Measurements from ENCODE around the gene DENND4B.
"Not testable (repeated sequence)": the region's sequence is repeated elsewhere in the genome, so short reads cannot be mapped to it uniquely, and the experiment has no call there.

The DENND4B gene

DNA sequence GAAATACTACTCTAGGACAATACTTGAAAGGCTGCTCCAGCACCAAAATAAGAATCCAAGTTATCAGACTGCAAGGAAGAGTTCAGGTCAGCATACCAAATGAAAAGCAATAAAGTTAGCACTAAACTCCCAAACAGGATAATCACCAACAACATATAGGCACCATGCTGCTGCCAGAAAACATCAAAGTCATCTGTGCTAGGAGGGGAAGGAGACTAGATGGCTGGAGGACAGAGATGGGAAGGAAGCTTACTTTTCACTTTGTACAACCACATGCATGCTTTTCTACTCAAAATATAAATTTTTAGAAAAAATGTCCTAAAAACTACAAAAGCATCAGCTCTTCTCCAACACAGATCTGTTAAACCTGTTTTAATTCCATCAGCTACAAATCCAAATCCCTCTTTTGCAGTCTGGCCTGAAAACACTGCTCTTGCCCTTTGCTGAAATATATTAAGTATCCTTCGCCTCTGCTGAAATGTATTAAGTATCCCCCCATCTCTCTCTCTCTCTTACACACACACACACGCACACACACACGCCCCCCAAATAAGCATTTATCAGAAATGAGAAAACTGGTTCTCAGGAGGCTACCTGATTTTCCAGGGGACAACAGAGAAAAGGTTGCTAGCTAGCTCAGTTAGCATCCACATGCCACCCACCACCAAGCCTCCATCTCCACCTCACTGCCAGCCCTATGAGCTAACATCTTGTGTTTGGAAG is 25.3 kb downstream of the DENND4B start:
- Histone ChIP-seq H3K4me1 (ENCODE audit: control insufficient read depth in 1 of 2, insufficient read depth in 2 of 2, low read length in 2 of 2) (peaks cover 18 to 24% of the 10 kb centered on the region in 2 donors), H3K4me3 (ENCODE audit: low read depth in 1 of 2, low read length in 2 of 2) (peak overlapping the region; percentile 76 to 91), H3K9me3 (ENCODE audit: control insufficient read depth in 1 of 2, low read length in 2 of 2) (no peaks in the 10 kb centered on the region), H3K27me3 (ENCODE audit: low read depth, low read length) (no peaks in the 10 kb centered on the region), H3K27ac (ENCODE audit: low read length) (peak overlapping the region; percentile 54), H3K36me3 (ENCODE audit: control insufficient read depth in 1 of 2, insufficient read depth in 2 of 2, low read length in 2 of 2) (no peaks in the 10 kb centered on the region)

DNA sequence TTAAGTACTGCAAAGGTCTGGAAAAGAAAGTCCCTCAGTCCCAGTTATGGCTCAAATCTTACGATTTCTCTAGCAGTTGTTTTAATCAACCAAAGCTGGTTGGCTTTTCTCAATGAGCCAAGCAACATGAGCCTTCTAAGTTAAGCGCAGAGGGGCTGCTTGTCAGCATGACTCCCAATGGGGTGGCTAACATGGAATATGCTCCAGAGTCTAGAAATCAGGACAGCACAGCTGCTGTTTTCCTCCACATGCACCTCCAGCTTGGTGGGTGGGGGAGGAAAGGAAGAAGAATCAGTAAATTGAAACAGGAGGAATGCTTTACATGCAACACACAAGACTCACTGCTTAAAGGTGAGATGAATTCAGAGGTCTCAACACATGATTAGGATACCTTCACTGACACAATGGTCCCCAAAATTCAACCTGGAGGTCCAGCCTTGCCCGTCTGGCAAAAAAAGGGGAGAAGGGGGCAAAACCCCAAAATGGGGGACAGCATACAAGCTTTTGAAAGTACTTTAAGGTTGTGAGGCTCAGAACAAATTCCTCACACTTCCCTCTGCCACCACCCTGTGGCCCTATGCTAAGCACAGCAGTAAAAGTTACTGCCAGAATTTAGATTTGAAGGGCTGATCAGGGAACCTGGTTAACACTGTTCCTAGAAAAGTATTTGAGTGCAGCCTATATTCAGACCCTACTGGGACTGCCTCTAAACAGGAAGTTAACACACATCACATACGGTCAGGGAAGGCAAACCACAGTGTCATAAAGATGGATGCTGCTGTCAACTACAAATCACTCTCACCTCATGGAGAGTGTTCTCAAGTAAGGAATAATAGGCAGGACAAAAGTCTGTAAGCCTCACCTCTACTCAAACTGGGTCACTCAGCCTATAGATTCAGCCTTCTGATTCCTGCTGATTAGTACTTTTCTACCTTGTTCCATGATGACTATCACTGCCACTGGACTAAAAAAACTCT is 26.4 kb downstream of the DENND4B start:
- H3K4me1 ChIP-seq (ENCODE audit: control insufficient read depth in 1 of 2, insufficient read depth in 2 of 2, low read length in 2 of 2), result peaks cover 18 to 27% of the 10 kb centered on the region in 2 donors
- peak overlapping the region in 1 of 2 donors; percentile 91 for H3K4me3 ChIP-seq (ENCODE audit: low read depth in 1 of 2, low read length in 2 of 2)
- H3K36me3 ChIP-seq (ENCODE audit: control insufficient read depth in 1 of 2, insufficient read depth in 2 of 2, low read length in 2 of 2), result no peaks in the 10 kb centered on the region
- H3K27ac ChIP-seq (ENCODE audit: low read length), result no peak overlapping the region
- H3K27me3 ChIP-seq (ENCODE audit: low read depth, low read length), result no peaks in the 10 kb centered on the region
- no peaks in the 10 kb centered on the region for H3K9me3 ChIP-seq (ENCODE audit: control insufficient read depth in 1 of 2, low read length in 2 of 2)

DNA sequence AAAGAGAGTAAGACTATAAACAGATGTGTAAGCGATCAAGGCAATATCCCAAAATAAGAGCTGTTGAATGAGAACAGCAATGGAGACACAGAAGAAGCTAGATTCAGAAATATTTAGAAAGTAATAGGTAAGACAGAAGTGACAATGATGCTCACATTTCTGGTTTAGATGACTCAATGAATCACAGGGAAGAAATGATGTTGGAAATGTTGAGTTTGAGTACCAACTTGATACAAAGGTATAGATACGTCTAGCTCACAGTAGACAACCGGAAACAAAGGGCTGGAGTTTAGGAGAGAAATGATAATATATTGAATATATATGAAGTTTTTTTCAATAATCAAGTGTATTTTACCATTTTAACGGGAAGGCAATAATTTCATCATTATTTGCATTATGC is 30.2 kb downstream of the DENND4B start:
- peaks cover 0 to 4% of the 10 kb centered on the region in 2 donors for H3K36me3 ChIP-seq (ENCODE audit: control insufficient read depth in 1 of 2, insufficient read depth in 2 of 2, low read length in 2 of 2)
- peaks cover 6 to 22% of the 10 kb centered on the region in 2 donors for H3K4me1 ChIP-seq (ENCODE audit: control insufficient read depth in 1 of 2, insufficient read depth in 2 of 2, low read length in 2 of 2)
- H3K27me3 ChIP-seq (ENCODE audit: low read depth, low read length), result no peaks in the 10 kb centered on the region
- H3K9me3 ChIP-seq (ENCODE audit: control insufficient read depth in 1 of 2, low read length in 2 of 2), result no peaks in the 10 kb centered on the region
- no peak overlapping the region for H3K27ac ChIP-seq (ENCODE audit: low read length)
- no peak overlapping the region for H3K4me3 ChIP-seq (ENCODE audit: low read depth in 1 of 2, low read length in 2 of 2)

- H3K27ac ChIP-seq (ENCODE audit: low read length), result no peak overlapping the region
- H3K4me1 ChIP-seq (ENCODE audit: control insufficient read depth in 1 of 2, insufficient read depth in 2 of 2, low read length in 2 of 2), result peaks cover 0 to 5% of the 10 kb centered on the region in 2 donors
- H3K36me3 ChIP-seq (ENCODE audit: control insufficient read depth in 1 of 2, insufficient read depth in 2 of 2, low read length in 2 of 2), result peaks cover 0 to 4% of the 10 kb centered on the region in 2 donors
- no peaks in the 10 kb centered on the region for H3K9me3 ChIP-seq (ENCODE audit: control insufficient read depth in 1 of 2, low read length in 2 of 2)
- H3K4me3 ChIP-seq (ENCODE audit: low read depth in 1 of 2, low read length in 2 of 2), result no peak overlapping the region
- no peaks in the 10 kb centered on the region for H3K27me3 ChIP-seq (ENCODE audit: low read depth, low read length)
Measured at GRCh38 chr1:153912349-153912748, 34.2 kb downstream of the DENND4B start.

DNA sequence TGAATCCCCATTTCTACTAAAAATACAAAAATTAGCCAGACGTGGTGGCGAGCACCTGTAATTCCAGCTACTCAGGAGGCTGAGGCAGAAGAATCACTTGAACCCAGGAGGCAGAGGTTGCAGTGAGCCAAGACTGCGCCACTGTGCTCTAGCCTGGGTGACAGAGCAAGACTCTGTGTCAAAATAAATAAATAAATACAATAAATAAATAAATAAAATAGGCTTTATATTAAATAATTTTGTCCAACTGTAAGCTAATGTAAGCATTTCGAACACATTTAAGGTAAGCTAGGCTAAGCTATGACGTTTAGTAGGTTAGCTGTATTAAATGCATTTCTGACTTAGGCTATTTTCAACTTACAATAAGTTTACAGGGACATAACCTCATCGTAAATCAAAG is 36.0 kb downstream of the DENND4B start:
- H3K36me3 ChIP-seq (ENCODE audit: control insufficient read depth in 1 of 2, insufficient read depth in 2 of 2, low read length in 2 of 2); H3K27ac ChIP-seq (ENCODE audit: low read length); H3K4me3 ChIP-seq (ENCODE audit: low read depth in 1 of 2, low read length in 2 of 2); H3K4me1 ChIP-seq (ENCODE audit: control insufficient read depth in 1 of 2, insufficient read depth in 2 of 2, low read length in 2 of 2); H3K27me3 ChIP-seq (ENCODE audit: low read depth, low read length); H3K9me3 ChIP-seq (ENCODE audit: control insufficient read depth in 1 of 2, low read length in 2 of 2): not testable (repeated sequence)

GRCh38 chr1:153908071-153908470 is 38.4 kb downstream of the DENND4B start:
- H3K27me3 ChIP-seq (ENCODE audit: low read depth, low read length), result no peaks in the 10 kb centered on the region
- H3K4me1 ChIP-seq (ENCODE audit: control insufficient read depth in 1 of 2, insufficient read depth in 2 of 2, low read length in 2 of 2), result no peaks in the 10 kb centered on the region
- no peak overlapping the region for H3K4me3 ChIP-seq (ENCODE audit: low read depth in 1 of 2, low read length in 2 of 2)
- H3K9me3 ChIP-seq (ENCODE audit: control insufficient read depth in 1 of 2, low read length in 2 of 2), result no peaks in the 10 kb centered on the region
- peaks cover 0 to under 1% of the 10 kb centered on the region in 2 donors for H3K36me3 ChIP-seq (ENCODE audit: control insufficient read depth in 1 of 2, insufficient read depth in 2 of 2, low read length in 2 of 2)
- no peak overlapping the region for H3K27ac ChIP-seq (ENCODE audit: low read length)

- Histone ChIP-seq H3K4me1 (ENCODE audit: control insufficient read depth in 1 of 2, insufficient read depth in 2 of 2, low read length in 2 of 2) (no peaks in the 10 kb centered on the region), H3K36me3 (ENCODE audit: control insufficient read depth in 1 of 2, insufficient read depth in 2 of 2, low read length in 2 of 2) (no peaks in the 10 kb centered on the region), H3K27me3 (ENCODE audit: low read depth, low read length) (no peaks in the 10 kb centered on the region), H3K4me3 (ENCODE audit: low read depth in 1 of 2, low read length in 2 of 2) (no peak overlapping the region), H3K27ac (ENCODE audit: low read length) (no peak overlapping the region), H3K9me3 (ENCODE audit: control insufficient read depth in 1 of 2, low read length in 2 of 2) (no peaks in the 10 kb centered on the region)
Measured at GRCh38 chr1:153907134-153907533, 39.4 kb downstream of the DENND4B start.

GRCh38 chr1:153906396-153906795 is 40.1 kb downstream of the DENND4B start:
- H3K27me3 ChIP-seq (ENCODE audit: low read depth, low read length), result no peaks in the 10 kb centered on the region
- H3K4me3 ChIP-seq (ENCODE audit: low read depth in 1 of 2, low read length in 2 of 2), result no peak overlapping the region
- no peak overlapping the region for H3K27ac ChIP-seq (ENCODE audit: low read length)
- H3K36me3 ChIP-seq (ENCODE audit: control insufficient read depth in 1 of 2, insufficient read depth in 2 of 2, low read length in 2 of 2), result no peaks in the 10 kb centered on the region
- H3K9me3 ChIP-seq (ENCODE audit: control insufficient read depth in 1 of 2, low read length in 2 of 2), result no peaks in the 10 kb centered on the region
- H3K4me1 ChIP-seq (ENCODE audit: control insufficient read depth in 1 of 2, insufficient read depth in 2 of 2, low read length in 2 of 2), result no peaks in the 10 kb centered on the region

GRCh38 chr1:153905908-153906307 is 40.6 kb downstream of the DENND4B start:
- H3K27me3 ChIP-seq (ENCODE audit: low read depth, low read length); H3K36me3 ChIP-seq (ENCODE audit: control insufficient read depth in 1 of 2, insufficient read depth in 2 of 2, low read length in 2 of 2); H3K9me3 ChIP-seq (ENCODE audit: control insufficient read depth in 1 of 2, low read length in 2 of 2); H3K4me1 ChIP-seq (ENCODE audit: control insufficient read depth in 1 of 2, insufficient read depth in 2 of 2, low read length in 2 of 2); H3K4me3 ChIP-seq (ENCODE audit: low read depth in 1 of 2, low read length in 2 of 2); H3K27ac ChIP-seq (ENCODE audit: low read length): not testable (repeated sequence)

- Histone ChIP-seq H3K27me3 (ENCODE audit: low read depth, low read length) (no peaks in the 10 kb centered on the region), H3K4me1 (ENCODE audit: control insufficient read depth in 1 of 2, insufficient read depth in 2 of 2, low read length in 2 of 2) (no peaks in the 10 kb centered on the region), H3K9me3 (ENCODE audit: control insufficient read depth in 1 of 2, low read length in 2 of 2) (no peaks in the 10 kb centered on the region), H3K36me3 (ENCODE audit: control insufficient read depth in 1 of 2, insufficient read depth in 2 of 2, low read length in 2 of 2) (peaks cover 2 to 5% of the 10 kb centered on the region in 2 donors), H3K4me3 (ENCODE audit: low read depth in 1 of 2, low read length in 2 of 2) (no peak overlapping the region), H3K27ac (ENCODE audit: low read length) (no peak overlapping the region)
Measured at GRCh38 chr1:153903841-153904455, 42.6 kb downstream of the DENND4B start.

- no peaks in the 10 kb centered on the region for H3K9me3 ChIP-seq (ENCODE audit: control insufficient read depth in 1 of 2, low read length in 2 of 2)
- H3K36me3 ChIP-seq (ENCODE audit: control insufficient read depth in 1 of 2, insufficient read depth in 2 of 2, low read length in 2 of 2), result peaks cover 4 to 5% of the 10 kb centered on the region in 2 donors
- no peak overlapping the region for H3K4me3 ChIP-seq (ENCODE audit: low read depth in 1 of 2, low read length in 2 of 2)
- H3K27ac ChIP-seq (ENCODE audit: low read length), result no peak overlapping the region
- no peaks in the 10 kb centered on the region for H3K27me3 ChIP-seq (ENCODE audit: low read depth, low read length)
- no peaks in the 10 kb centered on the region for H3K4me1 ChIP-seq (ENCODE audit: control insufficient read depth in 1 of 2, insufficient read depth in 2 of 2, low read length in 2 of 2)
Measured at GRCh38 chr1:153899509-153899908, 47.0 kb downstream of the DENND4B start.
